Stimulated activated CD4-positive, alpha-beta T cell treated with anti-CD3 and anti-CD28 coated beads, Interleukin-4, amount 100 ng/mL, for 24 hours (primary cell): ENCODE data around the gene SLC17A6.

Experiments used
- DNase-seq: peaks from one replicate; pipeline ENCODE4 v3.0.0-alpha.2; 2020

SLC17A6 gene

DNA sequence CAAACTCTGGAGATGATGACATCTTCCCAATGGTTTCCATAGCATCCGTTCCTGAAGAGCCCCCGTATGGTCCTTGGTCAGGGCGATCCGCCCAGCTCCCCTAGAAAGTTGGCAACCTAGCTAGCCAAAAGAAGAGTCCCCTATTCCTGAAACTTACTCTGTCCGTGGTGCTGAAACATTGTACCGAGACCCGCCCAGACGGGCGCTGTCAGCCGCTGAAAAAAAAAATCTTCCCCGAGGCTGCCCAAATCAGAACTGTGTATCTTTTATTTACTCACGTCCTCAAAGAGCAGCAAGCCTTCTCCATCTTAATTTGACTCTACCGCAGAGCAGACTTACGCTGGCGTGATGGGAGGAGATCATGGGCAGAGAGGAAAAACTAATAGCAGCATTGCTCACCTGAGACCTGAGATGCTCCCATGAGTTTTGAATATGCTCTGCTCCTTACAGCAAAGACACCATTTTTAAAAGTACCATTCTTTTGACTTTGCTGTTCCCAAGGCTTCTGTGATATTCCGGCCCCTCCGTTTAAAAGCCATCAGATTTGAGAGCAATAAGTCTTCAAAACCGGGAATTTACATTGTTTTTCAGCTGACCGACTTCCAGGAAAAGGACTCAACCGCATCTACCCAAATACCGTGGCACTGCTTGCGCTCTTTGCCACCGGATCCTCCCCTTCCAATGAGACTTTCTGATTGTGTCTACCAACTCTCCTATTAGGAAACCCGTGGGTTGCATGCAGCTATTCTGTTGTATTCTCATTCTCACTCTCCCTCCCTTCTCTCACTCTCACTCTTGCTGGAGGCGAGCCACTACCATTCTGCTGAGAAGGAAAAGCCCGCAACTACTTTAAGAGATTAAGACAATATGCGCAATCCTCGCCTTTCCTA lies at the start of gene SLC17A6:
Gene SLC17A6 (plus strand): TSS at position 786 of the 890 bp plus-strand sequence. CDS start 153 bp downstream, outside the sequence.
- no peak for DNase-seq

GRCh38 chr11:22302368-22302767 lies 35.8 kb upstream of the SLC17A6 start:
- no peak for DNase-seq

DNA sequence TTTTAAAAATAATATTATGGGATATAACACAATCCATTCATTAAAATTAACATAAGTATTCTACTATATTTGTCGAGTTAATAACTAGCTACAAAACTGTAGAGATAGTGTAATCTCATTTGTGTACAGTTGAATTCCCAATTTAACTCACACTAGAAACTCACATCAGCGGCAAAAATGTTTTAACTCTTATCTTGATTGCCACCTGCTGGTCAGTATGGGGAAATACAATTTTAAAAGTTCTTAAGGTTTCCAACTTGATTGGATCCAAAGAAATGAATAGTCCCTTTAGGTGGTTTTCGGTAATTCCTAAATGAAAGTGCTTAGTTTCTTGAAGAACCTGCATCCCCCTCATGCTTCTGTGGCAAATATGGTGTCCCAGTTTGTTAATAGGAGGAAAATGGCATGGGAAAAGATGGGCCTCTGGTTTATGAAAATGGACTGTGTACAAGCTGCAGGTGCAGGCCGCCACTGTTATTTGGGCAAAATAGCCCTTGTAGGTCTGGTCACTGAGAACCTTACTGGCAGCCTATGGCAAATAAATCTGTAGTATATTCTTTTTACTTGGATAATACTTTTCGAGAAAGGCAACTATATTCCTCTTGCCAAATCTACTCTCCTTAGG lies 33.7 kb upstream of the SLC17A6 start:
- no peak for DNase-seq

DNA sequence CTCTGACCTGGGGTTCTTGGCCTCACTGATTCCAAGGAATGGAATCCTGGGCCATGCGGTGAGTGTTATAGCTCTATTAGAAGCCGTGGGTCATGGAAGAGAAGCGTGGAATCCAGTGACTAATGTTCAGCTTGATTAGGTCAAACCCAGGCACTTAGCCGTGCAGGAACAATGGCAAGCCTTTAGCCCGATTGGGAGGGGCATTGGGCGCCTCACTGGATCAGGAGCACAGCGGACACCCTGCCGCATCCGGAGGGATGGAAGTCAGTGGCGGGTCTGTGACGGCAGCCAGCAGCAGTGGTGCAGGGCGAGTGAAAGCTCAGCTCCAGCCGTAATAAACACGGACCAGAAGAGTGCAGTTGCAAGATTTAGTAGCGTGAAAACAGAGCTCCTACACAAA lies 20.5 kb upstream of the SLC17A6 start:
- DNase-seq = no peak

DNA sequence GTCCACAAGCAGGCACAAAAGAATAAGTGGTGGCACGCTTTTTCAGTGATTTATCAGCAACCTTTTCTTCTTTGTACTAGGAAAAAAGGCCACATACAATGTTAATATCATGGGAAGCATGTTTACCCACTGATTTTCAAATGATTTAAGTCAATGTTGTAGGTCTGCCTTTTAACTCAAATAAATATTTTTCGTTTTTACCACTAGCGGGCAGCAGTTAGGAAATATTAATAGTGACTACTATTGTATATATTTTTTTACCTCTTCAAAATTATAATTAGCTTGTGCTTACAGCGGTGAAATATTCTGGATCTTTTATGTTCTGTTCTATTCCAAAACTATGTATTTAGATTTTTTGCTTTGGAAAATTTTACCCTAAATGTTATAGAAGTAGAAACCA lies 6.4 kb upstream of the SLC17A6 start:
- DNase-seq = no peak

- no peak for DNase-seq
Observed at GRCh38 chr11:22336587-22336986, 1.6 kb upstream of the SLC17A6 start.

- DNase-seq = no peak
Observed at GRCh38 chr11:22339611-22340010, 1.4 kb downstream of the SLC17A6 start.

- DNase-seq = no peak
Observed at GRCh38 chr11:22340235-22340634, 2.1 kb downstream of the SLC17A6 start.

- DNase-seq = no peak
Observed at GRCh38 chr11:22340701-22341587, 2.8 kb downstream of the SLC17A6 start.

GRCh38 chr11:22341588-22341931 lies 3.4 kb downstream of the SLC17A6 start:
- DNase-seq = no peak

DNA sequence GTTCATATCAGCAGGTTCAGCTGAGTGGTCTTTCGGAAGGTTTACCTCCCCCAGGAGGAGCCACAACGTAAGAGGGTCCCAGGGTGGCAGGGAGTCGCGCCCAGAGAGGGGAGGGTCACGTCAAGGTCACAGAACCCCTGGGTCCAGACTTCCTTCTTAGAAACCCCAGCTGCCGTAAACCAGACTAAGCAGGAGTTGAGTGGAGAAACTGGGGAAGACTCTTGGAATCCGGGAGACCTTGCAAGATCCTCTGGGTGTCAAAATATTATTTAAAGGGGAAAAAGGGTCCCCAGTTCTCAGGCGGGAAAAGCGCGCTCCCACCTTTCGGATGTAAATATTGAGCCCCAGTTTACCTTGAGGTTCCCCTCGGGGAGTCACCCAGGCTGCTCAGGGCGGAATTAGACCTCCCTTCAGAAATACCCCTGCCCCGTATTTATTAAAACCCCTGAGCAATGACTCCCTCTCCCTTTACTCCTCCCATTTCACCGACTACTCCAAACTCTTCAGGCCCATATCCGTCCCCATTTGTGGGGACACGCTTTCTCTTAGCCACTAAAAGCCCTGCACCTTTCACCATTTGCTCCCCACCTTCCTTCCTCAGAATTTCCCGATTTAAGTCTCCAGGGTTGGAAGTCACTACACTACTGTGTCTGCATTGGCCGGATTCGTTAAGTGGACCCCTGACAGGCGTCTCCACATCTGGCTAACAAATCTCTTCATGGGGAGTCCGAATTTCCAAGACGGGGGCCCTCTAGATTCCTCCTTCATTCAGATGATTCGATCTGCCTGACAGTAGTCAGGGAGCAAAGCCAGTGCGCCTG lies 4.2 kb downstream of the SLC17A6 start:
- no peak for DNase-seq

DNA sequence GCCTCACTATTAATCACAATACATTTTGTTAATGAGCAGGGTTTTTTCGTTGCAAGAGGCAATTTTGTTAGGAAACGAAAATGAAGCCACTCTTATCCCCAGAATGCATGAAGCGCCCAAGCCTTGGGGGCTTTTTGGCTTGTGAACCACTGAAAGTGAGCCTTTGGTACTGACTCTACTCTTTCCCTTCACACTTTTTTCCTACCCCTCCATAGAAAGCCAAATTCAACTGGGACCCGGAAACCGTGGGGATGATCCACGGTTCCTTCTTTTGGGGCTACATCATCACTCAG lies 4.8 kb downstream of the SLC17A6 start:
- DNase-seq = no peak

DNA sequence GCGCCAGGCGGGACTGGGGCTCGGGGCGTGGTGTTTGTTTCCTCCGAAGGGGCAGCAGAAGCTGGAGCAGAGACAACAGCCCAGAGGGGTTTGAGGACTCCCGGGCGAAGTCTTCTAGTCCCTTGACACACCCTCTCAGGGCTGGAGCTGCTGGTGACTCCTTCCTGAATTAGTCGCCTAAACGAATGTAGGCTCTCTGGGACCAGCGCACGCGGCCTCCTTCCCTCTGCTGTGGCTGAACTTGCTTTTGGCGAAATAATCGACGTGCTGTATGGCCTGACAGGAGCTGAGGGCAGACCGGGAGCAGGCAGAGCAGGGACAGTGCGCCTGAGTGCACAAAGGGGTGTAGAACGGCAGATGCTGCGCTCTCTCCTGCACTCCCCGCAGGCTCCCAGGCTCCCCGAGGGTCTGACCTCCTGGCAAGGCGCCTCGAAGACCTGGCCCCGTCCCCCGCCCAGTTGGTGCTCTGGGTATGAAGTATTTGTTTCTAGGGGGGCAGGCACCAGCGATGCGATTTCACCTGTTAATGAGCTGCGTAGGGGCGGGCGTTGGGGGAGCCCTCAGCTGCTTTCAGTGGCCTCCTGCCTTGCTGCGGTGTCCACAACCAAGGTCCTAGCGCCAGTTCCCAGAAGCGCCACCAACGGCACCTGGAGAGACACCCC lies 5.3 kb downstream of the SLC17A6 start:
- DNase-seq = no peak

GRCh38 chr11:22344081-22344480 lies 5.9 kb downstream of the SLC17A6 start:
- no peak for DNase-seq

DNA sequence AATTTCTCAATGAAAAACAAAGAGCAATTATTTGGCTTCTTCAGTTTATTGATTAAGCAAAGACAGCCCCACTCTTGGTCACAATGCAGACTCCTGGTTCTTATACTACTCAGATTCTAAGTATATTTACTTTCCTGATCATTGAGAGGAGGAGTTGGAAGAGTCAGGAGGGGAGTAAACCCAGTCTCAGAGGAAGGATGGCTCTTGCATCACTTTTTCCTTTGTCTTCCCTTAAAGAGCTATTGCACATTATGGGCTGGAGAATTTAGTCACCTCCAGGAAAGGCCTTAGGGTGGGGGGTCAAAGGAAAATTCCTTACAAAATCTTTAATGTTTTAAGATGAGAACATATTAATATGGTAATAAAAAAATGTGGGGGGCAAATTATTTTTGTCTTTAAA lies 8.1 kb downstream of the SLC17A6 start:
- DNase-seq = no peak

DNA sequence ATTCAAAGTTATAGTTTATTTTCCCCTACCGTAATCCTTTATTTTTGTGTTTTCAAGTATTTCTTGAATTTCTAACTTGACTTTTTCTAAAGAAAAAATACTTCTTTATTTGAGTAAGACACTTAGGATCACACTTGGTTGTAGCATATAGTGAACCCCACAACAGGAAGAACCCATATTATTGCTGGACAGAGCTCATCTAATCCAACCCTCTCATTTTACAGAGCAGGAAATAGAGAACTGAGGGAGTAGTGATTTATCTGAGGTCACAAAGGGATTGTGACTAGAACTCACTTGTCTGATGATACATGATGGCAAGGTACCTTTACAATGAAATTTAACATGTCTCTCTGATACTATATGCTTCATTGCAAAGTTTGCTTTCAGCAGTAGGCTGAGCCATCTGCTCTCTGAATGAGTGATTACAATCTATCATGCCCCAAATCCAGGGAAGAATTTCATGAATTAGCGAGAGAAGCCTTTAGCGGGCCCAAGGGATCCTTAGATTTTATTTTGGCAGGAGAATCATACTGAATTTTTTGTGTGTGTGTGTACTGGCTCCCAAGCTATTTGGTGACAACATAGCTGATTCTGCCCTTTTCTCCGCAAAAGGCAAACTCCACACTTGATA lies 9.8 kb downstream of the SLC17A6 start:
- no peak for DNase-seq

- DNase-seq = no peak
Observed at GRCh38 chr11:22349491-22349890, 11.3 kb downstream of the SLC17A6 start.

GRCh38 chr11:22359295-22359694 lies 21.1 kb downstream of the SLC17A6 start:
- no peak for DNase-seq

- DNase-seq = no peak
Observed at GRCh38 chr11:22371160-22371559, 33.0 kb downstream of the SLC17A6 start.

DNA sequence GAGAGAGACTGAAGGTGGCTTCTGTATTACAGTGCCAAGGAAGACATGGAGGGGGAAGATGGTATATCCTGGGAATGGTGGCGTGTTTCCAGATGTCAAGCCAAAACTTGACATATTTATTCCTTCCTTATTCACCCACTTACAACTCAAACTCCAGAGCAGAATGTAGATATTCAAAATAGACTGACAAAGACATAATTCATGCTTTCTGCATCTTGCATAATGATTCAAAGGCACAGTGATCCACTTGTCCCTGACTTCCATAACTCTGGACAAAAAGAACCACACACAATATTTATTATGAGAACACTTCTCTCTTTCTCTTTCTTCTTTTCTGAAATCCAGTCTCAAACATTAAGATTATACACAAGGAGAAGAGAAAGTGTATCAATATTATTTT lies 48.9 kb downstream of the SLC17A6 start:
- DNase-seq = no peak

DNA sequence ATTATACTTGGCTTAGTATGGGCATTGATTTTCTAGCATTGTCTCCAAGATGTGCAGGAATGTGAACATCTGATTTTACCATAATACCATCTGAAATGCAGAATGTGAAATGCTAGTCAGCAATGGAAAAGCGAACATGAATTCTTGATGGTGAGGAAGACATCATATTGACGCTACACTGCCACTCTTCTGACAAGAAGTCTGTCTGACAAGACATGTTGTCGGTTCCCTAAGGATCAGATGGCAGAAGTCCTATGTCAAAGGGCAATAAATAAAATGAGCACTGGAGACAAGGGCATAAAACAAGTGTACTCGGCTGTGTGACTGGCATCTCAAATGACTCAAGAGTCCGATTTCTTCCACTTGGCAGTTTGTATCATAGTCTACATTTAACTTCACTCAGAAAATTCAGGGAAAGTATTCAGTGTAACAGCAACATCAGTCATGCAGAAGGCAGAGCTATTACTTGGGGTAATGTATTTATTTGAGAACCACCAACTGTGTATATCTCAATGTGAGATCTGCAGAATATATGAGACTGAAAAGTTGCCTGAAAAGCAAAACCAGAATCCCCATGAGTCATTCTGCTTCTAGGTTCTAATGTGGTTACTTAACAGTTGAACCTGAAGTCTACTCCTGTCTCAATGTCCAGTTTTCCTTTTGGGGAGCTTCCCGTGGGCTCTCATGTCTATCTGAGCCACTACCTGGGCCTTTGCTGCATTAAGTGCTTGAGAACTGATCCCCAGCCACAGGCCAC lies 51.5 kb downstream of the SLC17A6 start:
- DNase-seq = no peak
